Skeletal muscle satellite cell (primary cell): Measurements from ENCODE around the gene TCHP.

Source experiments
- H3K27me3 ChIP-seq: 2 replicates; pipeline ENCODE4 v1.7.0; 2013; ENCODE audit warnings: low read length; ENCODE audit not compliant: control insufficient read depth, insufficient read depth
- H3K36me3 ChIP-seq: 2 replicates; pipeline ENCODE4 v1.7.0; 2013; ENCODE audit warnings: mild to moderate bottlenecking, control low read depth, low read length; ENCODE audit not compliant: insufficient read depth
- H3K4me1 ChIP-seq: 2 replicates; pipeline ENCODE4 v1.7.0; 2013; ENCODE audit warnings: low read length; ENCODE audit not compliant: control insufficient read depth, insufficient read depth
- H3K4me2 ChIP-seq: 2 replicates; pipeline ENCODE4 v1.7.0; 2013; ENCODE audit warnings: mild to moderate bottlenecking, low read length
- H3K4me3 ChIP-seq: 2 replicates; pipeline ENCODE4 v1.7.0; 2013; ENCODE audit warnings: low read length
- H3K9ac ChIP-seq: 2 replicates; pipeline ENCODE4 v1.7.0; 2013; ENCODE audit warnings: mild to moderate bottlenecking, low read depth, low read length, moderate library complexity
- H3K9me3 ChIP-seq: replicated peaks from 2 replicates; pipeline ENCODE4 v1.7.0; 2013; ENCODE audit warnings: mild to moderate bottlenecking, control low read depth, low read length

Gene TCHP

GRCh38 chr12:109952873-109953272 is 52.8 kb downstream of the TCHP start:
- Histone ChIP-seq H3K4me1 (peaks cover 52% of the 10 kb centered on the region), H3K4me2 (no peak overlapping the region), H3K27me3 (no peaks in the 10 kb centered on the region), H3K9me3 (no peaks in the 10 kb centered on the region), H3K9ac (peak overlapping the region; percentile 83), H3K36me3 (peaks cover 28% of the 10 kb centered on the region), H3K4me3 (no peak overlapping the region)

GRCh38 chr12:109953656-109954055 is 53.6 kb downstream of the TCHP start:
- peaks cover 29% of the 10 kb centered on the region for H3K36me3 ChIP-seq
- H3K27me3 ChIP-seq: no peaks in the 10 kb centered on the region
- no peaks in the 10 kb centered on the region for H3K9me3 ChIP-seq
- no peak overlapping the region for H3K4me2 ChIP-seq
- no peak overlapping the region for H3K9ac ChIP-seq
- H3K4me1 ChIP-seq: peaks cover 45% of the 10 kb centered on the region
- H3K4me3 ChIP-seq: no peak overlapping the region

- H3K9me3 ChIP-seq: no peaks in the 10 kb centered on the region
- H3K4me1 ChIP-seq: peaks cover 21% of the 10 kb centered on the region
- H3K4me2 ChIP-seq: no peak overlapping the region
- H3K36me3 ChIP-seq: peaks cover 42% of the 10 kb centered on the region
- H3K4me3 ChIP-seq: no peak overlapping the region
- H3K9ac ChIP-seq: no peak overlapping the region
- no peaks in the 10 kb centered on the region for H3K27me3 ChIP-seq
Measured at GRCh38 chr12:109958374-109958773, 58.3 kb downstream of the TCHP start.

GRCh38 chr12:109959411-109960093 is 59.5 kb downstream of the TCHP start:
- H3K4me1 ChIP-seq: peaks cover 32% of the 10 kb centered on the region
- no peak overlapping the region for H3K4me2 ChIP-seq
- peaks cover 51% of the 10 kb centered on the region for H3K36me3 ChIP-seq
- no peaks in the 10 kb centered on the region for H3K9me3 ChIP-seq
- H3K4me3 ChIP-seq: no peak overlapping the region
- no peaks in the 10 kb centered on the region for H3K27me3 ChIP-seq
- H3K9ac ChIP-seq: no peak overlapping the region

- Histone ChIP-seq H3K4me3 (no peak overlapping the region), H3K4me2 (peak overlapping the region; percentile 6), H3K9ac (peak overlapping the region; percentile 63), H3K36me3 (peaks cover 55% of the 10 kb centered on the region), H3K4me1 (peaks cover 35% of the 10 kb centered on the region), H3K27me3 (no peaks in the 10 kb centered on the region), H3K9me3 (no peaks in the 10 kb centered on the region)
Measured at GRCh38 chr12:109961201-109961600, 61.1 kb downstream of the TCHP start.

GRCh38 chr12:109961612-109962011 is 61.5 kb downstream of the TCHP start:
- no peaks in the 10 kb centered on the region for H3K27me3 ChIP-seq
- H3K4me3 ChIP-seq: no peak overlapping the region
- H3K4me1 ChIP-seq: peaks cover 35% of the 10 kb centered on the region
- H3K36me3 ChIP-seq: peaks cover 54% of the 10 kb centered on the region
- H3K4me2 ChIP-seq: peak overlapping the region; percentile 6
- H3K9ac ChIP-seq: peak overlapping the region; percentile 63
- no peaks in the 10 kb centered on the region for H3K9me3 ChIP-seq

GRCh38 chr12:109962398-109962797 is 62.3 kb downstream of the TCHP start:
- no peak overlapping the region for H3K4me2 ChIP-seq
- no peak overlapping the region for H3K9ac ChIP-seq
- peaks cover 60% of the 10 kb centered on the region for H3K36me3 ChIP-seq
- H3K9me3 ChIP-seq: no peaks in the 10 kb centered on the region
- H3K27me3 ChIP-seq: no peaks in the 10 kb centered on the region
- peaks cover 36% of the 10 kb centered on the region for H3K4me1 ChIP-seq
- H3K4me3 ChIP-seq: no peak overlapping the region

- peaks cover 38% of the 10 kb centered on the region for H3K4me1 ChIP-seq
- H3K4me3 ChIP-seq: no peak overlapping the region
- no peaks in the 10 kb centered on the region for H3K27me3 ChIP-seq
- no peak overlapping the region for H3K9ac ChIP-seq
- peaks cover 61% of the 10 kb centered on the region for H3K36me3 ChIP-seq
- no peak overlapping the region for H3K4me2 ChIP-seq
- H3K9me3 ChIP-seq: no peaks in the 10 kb centered on the region
Measured at GRCh38 chr12:109963330-109963729, 63.3 kb downstream of the TCHP start.

- peaks cover 38% of the 10 kb centered on the region for H3K4me1 ChIP-seq
- H3K27me3 ChIP-seq: no peaks in the 10 kb centered on the region
- no peak overlapping the region for H3K4me2 ChIP-seq
- H3K4me3 ChIP-seq: no peak overlapping the region
- no peaks in the 10 kb centered on the region for H3K9me3 ChIP-seq
- H3K36me3 ChIP-seq: peaks cover 64% of the 10 kb centered on the region
- H3K9ac ChIP-seq: no peak overlapping the region
Measured at GRCh38 chr12:109963743-109964429, 63.8 kb downstream of the TCHP start.

GRCh38 chr12:109966546-109966945 is 66.5 kb downstream of the TCHP start:
- no peak overlapping the region for H3K9ac ChIP-seq
- peaks cover 52% of the 10 kb centered on the region for H3K36me3 ChIP-seq
- H3K4me3 ChIP-seq: no peak overlapping the region
- H3K27me3 ChIP-seq: no peaks in the 10 kb centered on the region
- H3K4me1 ChIP-seq: peaks cover 31% of the 10 kb centered on the region
- H3K9me3 ChIP-seq: no peaks in the 10 kb centered on the region
- no peak overlapping the region for H3K4me2 ChIP-seq

- Histone ChIP-seq H3K9me3 (no peaks in the 10 kb centered on the region), H3K4me2 (no peak overlapping the region), H3K4me1 (peaks cover 21% of the 10 kb centered on the region), H3K27me3 (no peaks in the 10 kb centered on the region), H3K36me3 (peaks cover 55% of the 10 kb centered on the region), H3K9ac (no peak overlapping the region), H3K4me3 (no peak overlapping the region)
Measured at GRCh38 chr12:109967383-109968031, 67.4 kb downstream of the TCHP start.
